Fibroblast of skin of right quadriceps (primary cell): Measurements from ENCODE around the gene RPTOR.
"Not testable (repeated sequence)": the region's sequence is repeated elsewhere in the genome, so short reads cannot be mapped to it uniquely, and the experiment has no call there.

Source experiments
- DNase-seq: peaks from one replicate; pipeline ENCODE4 v3.0.0-alpha.2; 2013

RPTOR gene

DNA sequence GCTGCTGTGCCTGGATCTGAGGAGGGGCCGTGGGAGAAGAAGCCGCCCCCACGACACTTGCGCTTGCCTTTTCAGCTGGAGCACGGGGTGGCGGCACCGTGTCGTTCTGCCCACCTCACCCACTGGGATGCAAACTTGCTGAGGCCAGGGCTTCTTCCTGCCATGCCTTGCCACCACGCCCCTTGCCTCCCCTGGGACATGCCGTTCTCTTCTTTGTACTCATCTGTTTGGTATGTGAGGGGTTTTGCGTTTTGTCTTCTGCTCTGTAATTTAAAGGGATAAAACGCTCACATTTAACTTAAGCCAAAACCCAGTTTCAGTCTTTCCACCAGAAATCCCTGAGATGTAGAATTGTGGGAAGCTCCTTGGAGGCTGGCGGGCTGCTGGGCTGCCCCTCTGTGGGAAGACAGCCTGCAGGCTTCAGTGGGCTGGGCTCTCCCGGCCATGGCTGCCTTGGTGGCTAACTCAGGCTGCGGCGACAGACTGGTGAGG, 180.2 kb downstream of the RPTOR start:
- peak; percentile 88 for DNase-seq

DNA sequence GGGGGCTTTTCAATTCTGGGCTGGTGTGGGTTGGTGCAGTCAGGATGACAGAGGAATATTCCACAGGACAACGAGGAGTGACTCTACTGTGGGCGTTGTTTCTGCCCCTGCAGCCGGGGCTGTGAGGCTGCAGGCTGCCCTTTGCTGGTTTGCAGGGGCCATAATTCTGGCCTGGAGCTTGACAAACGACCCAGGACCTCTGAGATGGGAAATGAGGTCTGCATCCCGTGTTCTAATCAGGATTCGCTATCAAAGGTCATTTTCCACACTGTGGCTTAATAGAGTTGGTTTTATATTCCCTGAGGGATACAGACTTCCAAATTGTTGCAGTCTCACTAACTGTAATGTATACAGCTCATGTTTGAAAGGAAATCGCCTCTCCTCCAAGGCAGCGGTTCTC, 180.9 kb downstream of the RPTOR start:
- DNase-seq: peak; percentile 19

DNA sequence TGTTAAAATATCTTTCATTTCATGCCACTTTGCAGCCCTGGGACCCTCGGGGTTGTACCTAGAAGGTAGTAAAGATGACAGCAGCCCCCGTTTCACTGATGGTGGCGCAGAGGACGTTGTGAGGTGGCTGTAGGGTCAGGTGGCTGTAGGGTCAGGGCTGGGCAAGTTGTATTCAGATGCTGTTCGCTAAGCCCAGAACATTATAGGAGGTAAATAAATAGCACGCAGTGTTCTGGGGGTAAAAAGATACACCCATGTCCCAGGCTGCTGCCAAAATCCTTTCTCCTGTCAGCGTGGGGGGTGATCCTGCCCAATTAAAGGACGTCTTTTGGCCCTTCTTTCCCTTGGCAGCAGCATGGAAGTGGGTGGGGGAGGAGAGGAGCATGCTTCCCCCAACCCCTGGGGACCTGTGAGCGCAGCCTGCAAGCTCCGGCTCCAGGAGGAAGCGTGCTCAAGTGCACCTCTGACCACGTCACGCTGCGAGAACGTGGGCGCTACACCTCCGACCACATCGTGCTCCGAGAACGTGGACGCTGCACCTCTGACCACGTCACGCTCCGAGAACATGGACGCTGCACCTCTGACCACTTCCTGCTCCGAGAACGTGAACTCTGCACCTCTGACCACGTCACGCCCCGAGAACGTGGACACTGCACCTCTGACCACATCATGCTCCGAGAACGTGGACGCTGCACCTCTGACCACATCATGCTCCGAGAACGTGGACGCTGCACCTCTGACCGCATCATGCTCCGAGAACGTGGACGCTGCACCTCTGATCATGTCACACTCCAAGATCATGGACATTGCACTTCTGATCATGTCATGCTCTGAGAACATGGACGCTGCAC, 182.1 kb downstream of the RPTOR start:
- no peak for DNase-seq

DNA sequence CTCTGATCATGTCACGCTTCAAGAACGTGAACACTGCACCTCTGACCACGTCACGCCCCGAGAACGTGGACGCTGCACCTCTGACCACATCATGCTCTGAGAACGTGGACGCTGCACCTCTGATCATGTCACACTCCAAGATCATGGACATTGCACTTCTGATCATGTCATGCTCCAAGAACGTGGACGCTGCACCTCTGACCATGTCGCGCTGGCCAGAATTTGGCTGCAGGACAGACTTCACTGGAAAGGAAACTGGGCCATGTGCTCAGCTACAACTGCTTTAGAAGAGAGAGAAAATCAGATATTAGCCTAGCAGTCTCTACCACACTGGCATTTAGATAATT, 182.7 kb downstream of the RPTOR start:
- DNase-seq: no peak

DNA sequence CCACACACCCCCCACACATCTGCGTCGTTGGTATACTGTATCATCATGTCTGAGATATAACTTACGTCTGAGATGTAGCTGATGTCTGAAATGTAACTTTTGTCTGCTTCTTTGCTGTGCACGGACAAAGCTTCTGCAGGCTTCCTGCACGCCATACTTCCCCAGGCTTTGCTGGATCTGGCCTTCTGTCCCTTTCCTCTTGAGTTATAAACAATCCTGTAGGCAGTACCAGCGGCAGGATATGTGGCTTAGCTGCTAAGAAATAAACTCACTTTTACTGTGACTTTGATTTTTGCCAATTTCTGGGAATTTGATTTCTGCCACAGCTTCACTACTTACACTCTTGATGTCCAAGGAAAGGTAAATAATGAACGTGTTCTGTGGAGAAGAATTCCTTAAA, 184.4 kb downstream of the RPTOR start:
- DNase-seq: no peak

DNA sequence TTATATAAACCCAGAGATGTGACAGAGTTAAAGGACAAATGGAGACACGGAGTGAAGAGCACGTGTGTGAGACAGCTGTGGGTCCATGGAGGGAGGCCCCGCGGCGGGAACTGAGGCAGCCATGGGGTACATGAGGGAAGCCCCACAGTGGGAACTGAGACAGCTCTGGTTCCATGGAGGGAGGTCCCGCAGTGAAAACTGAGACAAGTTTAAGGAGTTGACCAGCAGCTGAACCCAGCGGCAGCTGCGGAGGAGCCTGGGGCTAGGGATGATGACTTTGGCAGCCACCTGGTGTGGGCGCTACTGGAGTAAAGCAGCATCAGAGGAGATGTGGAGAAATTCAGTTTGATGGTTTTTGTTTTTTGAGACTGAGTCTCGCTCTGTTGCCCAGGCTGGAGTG, 185.1 kb downstream of the RPTOR start:
- DNase-seq: no peak

DNA sequence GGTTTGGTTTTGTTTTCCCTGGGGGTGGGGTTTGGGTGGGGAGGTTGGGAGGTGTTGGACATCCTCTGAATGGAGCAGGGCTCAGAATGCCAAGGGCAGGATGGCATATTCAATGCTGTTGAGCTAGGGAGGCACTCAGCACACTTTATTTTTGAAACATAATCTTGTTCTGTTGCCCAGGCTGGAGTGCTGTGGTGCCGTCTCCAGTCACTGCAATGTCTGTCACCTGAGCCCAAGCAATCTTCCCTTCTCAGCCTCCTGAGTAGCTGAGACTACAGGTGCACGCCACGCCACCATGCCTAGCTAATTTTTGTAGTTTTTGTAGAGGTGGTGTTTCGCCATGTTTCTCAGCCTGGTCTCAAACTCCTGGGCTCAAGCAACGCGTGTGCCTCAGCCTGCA, 186.1 kb downstream of the RPTOR start:
- DNase-seq: no peak

DNA sequence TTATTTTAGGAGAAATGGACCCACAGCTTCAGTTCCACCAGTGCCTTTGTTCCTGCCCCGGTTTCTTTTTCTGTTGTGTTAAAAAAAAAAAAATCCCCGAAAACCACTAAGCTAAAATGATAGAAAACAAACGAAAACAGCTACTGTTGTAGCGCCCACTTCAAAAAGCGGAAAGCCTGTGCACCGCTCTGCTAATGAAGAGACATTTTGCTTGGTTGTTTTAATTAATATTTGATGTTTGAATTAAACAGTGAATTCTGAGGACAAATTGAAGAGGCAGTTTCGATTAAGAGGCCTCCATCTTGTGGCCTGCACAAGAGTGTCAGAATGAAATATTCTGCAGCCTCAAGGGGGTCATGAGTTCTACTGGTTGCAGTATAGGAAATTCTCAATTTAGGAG, 186.7 kb downstream of the RPTOR start:
- no peak for DNase-seq

DNA sequence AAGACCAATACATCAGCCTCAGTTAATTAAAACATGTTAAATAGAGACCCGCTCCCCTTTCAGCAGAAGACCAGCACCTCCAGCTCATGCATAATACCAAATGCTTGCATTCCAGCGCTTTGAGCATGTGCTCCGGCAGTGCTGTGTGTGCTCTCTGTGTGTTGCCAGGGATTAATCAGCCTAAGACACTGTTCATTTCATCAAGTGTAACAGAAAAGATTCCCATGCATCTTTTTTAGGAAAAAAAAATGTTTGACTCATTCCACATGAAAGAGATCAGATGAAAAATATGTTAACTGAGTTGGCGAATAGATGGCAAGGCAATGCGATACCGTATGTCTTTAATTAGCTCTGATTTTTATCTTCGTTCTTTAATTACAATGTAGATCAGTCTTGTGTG, 187.6 kb downstream of the RPTOR start:
- DNase-seq: peak; percentile 92

DNA sequence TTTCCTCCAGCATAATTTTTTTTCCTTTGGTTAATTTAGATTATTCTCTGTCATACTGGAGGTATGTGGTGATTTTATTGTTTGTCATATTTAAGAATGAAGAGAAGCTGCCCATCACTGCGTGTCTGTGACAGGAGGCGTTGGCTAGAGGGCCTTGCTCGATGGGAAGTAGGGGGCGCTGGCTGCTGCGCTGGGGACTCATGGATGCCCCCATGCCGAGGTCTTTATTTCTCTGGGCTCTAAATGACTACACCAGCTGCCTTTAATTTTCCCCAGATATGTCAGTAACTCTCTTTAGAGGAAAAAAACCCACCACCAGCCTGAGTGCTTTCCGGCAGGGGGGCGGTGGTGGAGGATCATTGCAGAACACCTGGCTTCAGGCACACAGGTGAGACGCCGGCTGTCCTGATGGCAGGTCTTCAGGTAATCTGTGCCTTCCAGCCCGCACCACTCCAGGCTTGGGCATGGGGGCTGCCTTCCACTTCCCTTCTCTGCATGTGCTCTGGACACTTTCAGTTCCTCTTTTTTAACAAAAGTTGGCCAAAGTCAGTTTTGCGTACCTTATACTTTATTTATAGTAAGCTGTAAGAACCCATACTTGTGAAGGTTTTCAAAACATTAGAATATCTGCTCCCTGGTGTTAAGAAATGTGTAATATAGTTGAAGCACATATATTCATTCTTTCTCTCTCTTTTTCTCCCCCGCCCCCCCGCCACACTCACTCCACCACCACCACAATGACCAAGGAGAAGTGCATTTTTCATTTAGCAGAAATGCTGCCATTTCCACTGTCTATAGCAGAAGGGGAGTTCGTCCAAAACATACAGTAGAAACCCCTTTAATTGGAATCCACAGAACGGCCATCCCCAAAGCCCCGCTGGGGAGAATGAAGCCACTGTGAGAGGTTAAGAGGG, 192.7 kb downstream of the RPTOR start:
- no peak for DNase-seq

DNA sequence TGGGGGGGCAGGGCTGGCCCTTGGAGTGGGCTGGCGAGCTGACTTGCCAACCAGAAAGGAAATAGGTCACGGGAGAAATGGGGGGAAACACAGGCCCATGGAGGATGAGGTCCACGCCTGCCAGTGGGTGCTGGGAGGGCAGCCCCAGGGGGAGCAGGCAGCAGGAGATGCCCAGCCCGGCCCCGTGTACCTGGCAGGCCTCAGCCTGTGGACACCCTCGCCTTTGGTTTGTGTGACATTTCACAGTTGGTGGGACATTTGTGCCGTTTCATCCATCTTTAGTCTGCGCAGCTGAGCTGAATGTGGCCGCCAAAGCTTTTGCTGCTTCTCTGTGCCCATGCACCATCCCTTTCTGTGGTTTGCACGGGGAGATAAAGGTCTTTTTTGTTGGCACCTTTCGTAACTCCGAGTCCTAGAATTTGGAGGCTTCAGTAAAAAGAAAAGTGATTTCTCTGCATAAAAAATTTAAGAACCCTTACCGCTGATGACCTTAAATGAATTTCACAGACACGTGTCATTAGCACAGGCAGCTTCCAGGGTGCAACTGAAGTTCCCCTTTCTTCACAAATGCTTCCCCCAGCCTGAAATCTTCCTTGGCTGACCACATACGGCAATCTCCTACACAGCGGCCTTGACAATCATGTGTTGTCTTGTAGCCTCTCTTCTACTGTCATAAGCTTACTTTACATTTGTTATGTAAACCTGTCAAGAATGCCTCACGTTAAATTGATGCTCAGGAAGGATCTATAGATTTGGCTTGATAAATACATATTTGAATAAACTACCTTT, 193.6 kb downstream of the RPTOR start:
- DNase-seq: no peak

DNA sequence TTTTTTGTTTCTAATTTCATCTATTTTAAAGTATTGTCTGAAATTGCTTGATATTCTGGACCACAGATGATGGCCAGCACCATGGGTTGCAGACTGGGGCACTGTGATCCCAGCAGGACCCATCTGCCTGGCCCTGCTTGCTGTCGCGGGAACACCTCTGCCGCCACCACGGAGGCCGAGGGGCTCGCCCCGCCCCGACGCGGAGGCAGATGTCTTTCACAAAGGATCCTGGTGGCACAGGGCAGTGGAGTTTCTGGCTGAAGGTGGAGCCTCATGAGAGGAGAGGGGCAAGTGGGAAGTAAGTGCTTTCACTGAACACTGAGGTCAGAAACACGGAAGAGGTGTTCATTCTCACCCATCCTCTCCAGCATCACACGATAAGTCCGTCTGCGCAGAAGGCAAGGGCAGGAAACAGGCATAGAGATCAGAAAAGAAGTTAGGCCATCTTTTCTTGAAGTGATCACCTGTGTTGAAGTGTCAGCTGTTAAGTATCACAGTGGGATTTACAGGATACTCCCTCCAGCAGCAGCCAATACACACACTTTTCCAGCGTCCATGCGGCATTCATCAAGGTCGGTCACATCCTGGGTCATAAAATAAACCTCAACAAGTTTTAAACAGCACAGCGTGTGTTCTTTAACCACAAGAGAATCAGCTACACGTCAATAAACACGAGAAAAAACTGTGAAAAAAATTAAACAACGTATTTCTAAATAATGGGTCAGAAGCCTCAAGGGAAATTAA, 194.5 kb downstream of the RPTOR start:
- no peak for DNase-seq

DNA sequence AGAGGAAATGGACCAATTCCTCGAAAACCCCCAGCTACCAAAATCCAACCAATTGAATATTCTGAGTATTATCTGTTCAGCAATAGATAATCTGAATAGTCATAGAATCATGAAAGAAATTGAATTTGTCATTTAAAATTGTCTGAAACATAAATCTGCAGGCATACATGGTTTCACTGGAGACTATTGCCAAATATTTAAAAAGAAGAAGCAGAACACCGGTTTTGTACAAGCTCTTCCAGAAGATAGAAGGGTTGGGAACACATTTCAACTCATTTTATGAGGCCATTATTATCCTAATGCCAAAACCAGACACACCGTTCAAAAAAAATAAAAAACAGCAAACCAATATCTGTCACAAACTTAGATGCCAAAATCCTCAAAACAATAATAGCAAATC, 195.5 kb downstream of the RPTOR start:
- no peak for DNase-seq

DNA sequence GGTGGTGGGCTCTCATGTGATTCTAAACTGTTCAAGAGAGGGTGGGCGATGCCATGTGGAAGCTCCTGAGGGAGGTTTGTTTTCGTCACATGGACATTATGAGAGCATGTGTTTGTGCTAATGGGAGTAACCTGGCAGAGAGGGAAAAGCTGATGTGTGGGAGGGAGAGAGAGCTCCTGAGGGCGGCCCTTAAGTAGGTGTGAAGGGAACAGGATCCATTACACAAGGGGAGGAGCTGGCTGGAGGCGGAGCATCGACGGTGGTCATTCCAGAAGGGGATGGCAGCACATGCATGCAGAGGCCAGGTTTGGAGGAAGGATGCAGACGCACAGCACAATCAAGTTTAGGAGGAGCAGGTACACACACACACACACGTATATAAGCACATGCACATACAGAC, 197.5 kb downstream of the RPTOR start:
- no peak for DNase-seq

DNA sequence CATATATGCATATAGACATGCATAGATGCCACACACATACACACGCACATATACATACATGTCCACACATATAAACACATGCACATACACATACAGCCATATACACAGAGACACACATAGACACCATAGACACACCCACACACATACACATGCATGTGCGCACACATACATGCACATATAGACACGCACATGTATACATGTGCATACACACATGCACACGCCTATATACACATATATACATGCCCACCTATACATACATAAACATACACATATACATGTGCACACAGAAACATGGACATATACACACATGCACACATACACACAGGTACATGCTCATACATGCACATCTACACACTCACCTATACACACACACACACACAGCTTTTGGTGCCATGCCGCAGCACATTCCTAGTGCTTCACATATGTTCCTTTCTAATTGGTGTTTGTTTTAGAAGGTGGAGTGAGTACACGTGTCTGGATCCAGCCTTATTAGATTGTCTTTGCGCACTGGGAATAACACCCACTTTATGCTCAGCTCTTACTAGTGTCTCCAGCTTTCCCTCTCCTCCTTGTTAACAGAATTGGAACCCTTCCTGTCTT, 198.0 kb downstream of the RPTOR start:
- no peak for DNase-seq

DNA sequence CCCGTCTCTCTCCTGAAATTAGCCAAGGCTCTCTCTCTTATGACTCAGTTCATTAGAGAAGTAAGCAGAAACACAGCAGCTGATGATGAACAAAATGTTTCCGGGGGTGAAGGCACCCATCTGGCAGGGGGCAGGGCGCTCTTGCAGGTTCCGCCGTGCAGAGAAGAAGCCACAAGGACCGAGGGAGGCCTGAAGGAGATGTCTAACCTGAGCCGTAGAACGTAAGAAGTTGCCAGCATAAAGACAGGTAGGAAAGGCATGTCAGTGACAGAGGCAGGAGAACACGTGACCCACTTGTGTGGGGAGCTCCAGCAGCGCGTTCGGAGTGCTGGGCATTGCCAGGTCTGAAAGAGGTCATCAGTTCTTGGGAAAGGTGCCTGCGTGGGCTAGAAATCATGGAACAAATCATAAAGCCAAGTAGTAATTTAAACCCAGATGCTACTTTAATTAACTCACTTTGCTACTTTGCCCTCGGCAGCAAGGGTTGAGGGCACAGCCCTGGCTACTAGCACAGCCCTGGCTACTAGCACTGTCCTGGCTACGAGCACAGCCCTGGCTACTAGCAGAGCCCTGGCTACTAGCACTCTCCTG, 198.6 kb downstream of the RPTOR start:
- peak; percentile 25 for DNase-seq

DNA sequence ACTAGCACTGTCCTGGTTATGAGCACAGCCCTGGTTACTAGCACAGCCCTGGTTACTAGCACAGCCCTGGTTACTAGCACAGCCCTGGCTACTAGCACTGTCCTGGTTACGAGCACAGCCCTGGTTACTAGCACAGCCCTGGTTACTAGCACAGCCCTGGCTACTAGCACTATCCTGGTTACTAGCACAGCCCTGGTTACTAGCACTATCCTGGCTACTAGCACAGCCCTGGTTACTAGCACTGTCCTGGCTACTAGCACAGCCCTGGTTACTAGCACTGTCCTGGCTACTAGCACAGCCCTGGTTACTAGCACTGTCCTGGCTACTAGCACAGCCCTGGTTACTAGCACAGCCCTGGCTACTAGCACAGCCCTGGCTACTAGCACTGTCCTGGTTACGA, 199.3 kb downstream of the RPTOR start:
- DNase-seq: not testable (repeated sequence)

DNA sequence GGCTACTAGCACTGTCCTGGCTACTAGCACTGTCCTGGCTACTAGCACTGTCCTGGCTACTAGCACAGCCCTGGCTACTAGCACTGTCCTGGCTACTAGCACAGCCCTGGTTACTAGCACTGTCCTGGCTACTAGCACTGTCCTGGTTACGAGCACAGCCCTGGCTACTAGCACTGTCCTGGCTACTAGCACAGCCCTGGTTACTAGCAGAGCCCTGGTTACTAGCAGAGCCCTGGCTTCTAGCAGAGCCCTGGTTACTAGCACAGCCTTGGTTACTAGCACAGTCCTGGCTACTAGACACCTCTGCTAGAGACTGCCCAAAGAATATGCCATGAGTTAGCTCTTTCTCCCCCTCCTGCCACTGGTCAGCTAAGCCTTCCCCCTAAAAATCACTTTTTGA, 200.1 kb downstream of the RPTOR start:
- DNase-seq: not testable (repeated sequence)

DNA sequence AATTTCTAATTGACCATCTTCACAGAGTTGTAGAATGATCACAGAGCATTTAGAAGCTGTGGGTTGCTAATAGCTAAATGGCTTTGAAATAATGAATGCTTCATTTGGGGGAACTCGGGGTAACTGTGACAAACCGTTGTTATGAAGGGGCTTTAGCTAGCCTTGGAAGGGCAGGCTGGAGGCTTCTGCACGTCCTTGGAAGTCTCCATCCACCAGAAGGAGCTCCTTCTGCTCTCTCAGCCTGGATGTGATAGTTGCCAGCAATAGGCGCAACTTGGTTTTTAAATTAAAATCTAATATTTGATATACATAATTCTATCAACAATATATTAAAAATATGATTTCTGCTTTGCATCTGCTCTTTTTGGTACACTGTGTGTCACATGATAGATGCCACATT, 200.5 kb downstream of the RPTOR start:
- DNase-seq: no peak

DNA sequence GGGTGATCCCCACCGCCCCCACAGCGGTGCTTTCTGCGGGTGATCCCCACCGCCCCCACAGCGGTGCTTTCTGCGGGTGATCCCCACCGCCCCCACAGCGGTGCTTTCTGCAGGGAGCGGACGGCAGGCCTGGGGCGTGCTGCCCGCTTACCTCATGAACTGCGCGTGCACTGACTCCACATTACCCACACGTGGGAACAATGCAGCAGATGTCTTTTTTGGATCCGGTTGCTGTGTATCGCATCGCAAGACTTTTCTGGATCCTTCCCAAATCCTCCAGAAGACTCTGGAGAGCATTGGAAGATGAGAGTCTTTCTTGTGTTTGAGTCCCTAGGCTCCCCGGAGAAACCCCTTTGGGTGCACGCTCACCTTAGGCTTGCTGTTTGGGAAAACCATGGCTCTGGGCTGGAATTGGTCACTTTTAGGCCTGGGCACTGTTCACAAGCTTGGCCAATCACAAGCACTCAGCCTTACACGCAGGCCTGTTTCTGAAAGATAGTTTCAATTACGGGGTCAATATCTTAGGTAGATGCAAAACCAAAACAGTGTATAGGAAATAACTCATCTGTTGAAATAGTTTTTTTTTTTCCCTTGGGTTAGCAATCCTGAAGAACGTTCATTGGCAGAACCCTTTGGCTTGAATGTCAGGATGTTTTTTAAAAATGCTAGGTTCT, 201.8 kb downstream of the RPTOR start:
- no peak for DNase-seq

DNA sequence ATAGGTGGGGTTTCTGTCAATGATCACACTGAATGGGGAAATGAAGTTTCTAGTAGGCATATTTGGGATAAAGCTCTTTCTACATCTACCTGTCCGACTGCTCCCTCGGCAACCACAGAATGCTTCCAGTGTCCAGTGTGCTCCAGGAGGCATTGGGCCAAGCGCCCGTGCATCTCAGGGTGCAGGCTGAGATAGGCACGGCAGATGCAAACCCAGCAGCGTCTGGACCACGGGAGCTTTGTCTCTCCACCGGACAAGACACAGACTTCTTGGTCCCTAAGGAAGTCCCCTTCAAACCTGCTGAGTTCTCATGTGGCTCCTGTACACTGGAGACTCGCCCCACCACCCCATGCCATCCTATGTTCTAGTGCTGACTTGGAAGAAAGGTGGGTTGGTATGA, 202.8 kb downstream of the RPTOR start:
- DNase-seq: no peak
